Measurements from ENCODE around the gene EDC4.

The EDC4 gene

GRCh38 chr16:67853670-67854069 lies 19.2 kb upstream of the EDC4 start:
- no peak for TF ChIP-seq SIN3A (IDR thresholded peaks at IDR 0.05; ENCODE audit: borderline replicate concordance, insufficient read depth, low read length)

GRCh38 chr16:67855789-67856188 lies 17.1 kb upstream of the EDC4 start:
- TF ChIP-seq SIN3A (IDR thresholded peaks at IDR 0.05; ENCODE audit: borderline replicate concordance, insufficient read depth, low read length) (no peak), FOXP2 (optimal IDR thresholded peaks at IDR 0.05; ENCODE audit: borderline replicate concordance, extremely low read depth, extremely low read length, insufficient read depth) (no peak), REST (IDR thresholded peaks at IDR 0.05; ENCODE audit: insufficient read depth in 1 of 2, low read depth in 2 of 2, low read length in 2 of 2) (no peak), TAF1 (IDR thresholded peaks at IDR 0.05; ENCODE audit: borderline replicate concordance, insufficient read depth, low read length) (no peak), POLR2AphosphoS5 (IDR thresholded peaks at IDR 0.05; ENCODE audit: low read depth, low read length) (no peak)

- TF ChIP-seq POLR2AphosphoS5 (IDR thresholded peaks at IDR 0.05; ENCODE audit: low read depth, low read length) (no peak), SIN3A (IDR thresholded peaks at IDR 0.05; ENCODE audit: borderline replicate concordance, insufficient read depth, low read length) (no peak), REST (IDR thresholded peaks at IDR 0.05; ENCODE audit: insufficient read depth in 1 of 2, low read depth in 2 of 2, low read length in 2 of 2) (no peak), FOXP2 (optimal IDR thresholded peaks at IDR 0.05; ENCODE audit: borderline replicate concordance, extremely low read depth, extremely low read length, insufficient read depth) (no peak), TAF1 (IDR thresholded peaks at IDR 0.05; ENCODE audit: borderline replicate concordance, insufficient read depth, low read length) (no peak)
Measured at GRCh38 chr16:67856927-67857546, 15.8 kb upstream of the EDC4 start.

- TF ChIP-seq FOXP2 (optimal IDR thresholded peaks at IDR 0.05; ENCODE audit: borderline replicate concordance, extremely low read depth, extremely low read length, insufficient read depth) (no peak), TAF1 (IDR thresholded peaks at IDR 0.05; ENCODE audit: borderline replicate concordance, insufficient read depth, low read length) (no peak), SIN3A (IDR thresholded peaks at IDR 0.05; ENCODE audit: borderline replicate concordance, insufficient read depth, low read length) (no peak), POLR2AphosphoS5 (IDR thresholded peaks at IDR 0.05; ENCODE audit: low read depth, low read length) (no peak), REST (IDR thresholded peaks at IDR 0.05; ENCODE audit: insufficient read depth in 1 of 2, low read depth in 2 of 2, low read length in 2 of 2) (no peak)
Measured at GRCh38 chr16:67857547-67858233, 15.2 kb upstream of the EDC4 start.

- TF ChIP-seq SIN3A (IDR thresholded peaks at IDR 0.05; ENCODE audit: borderline replicate concordance, insufficient read depth, low read length) (no peak), FOXP2 (optimal IDR thresholded peaks at IDR 0.05; ENCODE audit: borderline replicate concordance, extremely low read depth, extremely low read length, insufficient read depth) (no peak), TAF1 (IDR thresholded peaks at IDR 0.05; ENCODE audit: borderline replicate concordance, insufficient read depth, low read length) (no peak), REST (IDR thresholded peaks at IDR 0.05; ENCODE audit: insufficient read depth in 1 of 2, low read depth in 2 of 2, low read length in 2 of 2) (no peak), POLR2AphosphoS5 (IDR thresholded peaks at IDR 0.05; ENCODE audit: low read depth, low read length) (no peak)
Measured at GRCh38 chr16:67858500-67858899, 14.4 kb upstream of the EDC4 start.
